Measurements from ENCODE around the gene PLXNA4. TPM values are rescaled to one million over a fixed set of nuclear protein-coding genes. Genes with fewer than 3 reads are reported as not detected.

The PLXNA4 gene
- total RNA-seq, 1 experiment from 2014 or later = not detected

DNA sequence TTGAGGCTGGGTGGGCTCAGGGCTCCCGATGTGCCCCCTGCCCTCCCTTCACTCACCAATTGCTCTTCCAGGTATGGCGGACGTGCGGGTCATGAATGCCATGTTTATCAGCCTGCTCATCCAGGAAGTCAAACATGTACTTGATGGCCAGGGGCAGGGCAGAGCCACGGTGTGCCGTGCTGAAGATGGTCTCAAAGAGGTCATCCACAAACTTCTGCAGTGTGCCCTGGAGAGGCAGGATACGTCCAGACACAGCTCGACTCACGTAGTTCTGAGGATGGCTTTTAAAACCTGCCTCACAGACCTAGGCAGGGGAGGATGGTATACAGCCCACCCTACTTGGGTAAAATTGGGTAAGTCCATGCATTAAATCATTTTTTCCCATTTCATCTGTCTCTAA is 431.2 kb downstream of the PLXNA4 start:
- DNase-seq (ENCODE audit: low read depth, low spot score) = no peak
- H4K20me1 ChIP-seq (ENCODE audit: insufficient read depth) = no peaks in the 10 kb centered on the region
- ChIA-PET POLR2A (no interaction called here), RAD21 (ENCODE audit: low non-redundant PET in 1 of 2, low total read pairs in 2 of 2, uncharacterized antibody in 2 of 2, unreplicated experiment in 2 of 2) (no interaction called here), CTCF (no interaction called here)
- no peak overlapping the region for H3K9ac ChIP-seq (ENCODE audit: low read length)
- H3K27me3 ChIP-seq (ENCODE audit: insufficient read depth, low read length) = peaks cover 82% of the 10 kb centered on the region
- H3K9me2 ChIP-seq (ENCODE audit: insufficient read depth) = no peaks in the 10 kb centered on the region
- H3K4me1 ChIP-seq (ENCODE audit: control insufficient read depth in 1 of 2, insufficient read depth in 2 of 2, low read length in 2 of 2) = no peaks in the 10 kb centered on the region
- TF ChIP-seq ZBTB33 (IDR thresholded peaks at IDR 0.05; ENCODE audit: extremely low read depth, insufficient replicate concordance, low read length) = no peak
- TF ChIP-seq CBX3 (IDR thresholded peaks at IDR 0.05; ENCODE audit: low read depth) = no peak
- TF ChIP-seq SP1 (IDR thresholded peaks at IDR 0.05; ENCODE audit: low read depth) = no peak
- TF ChIP-seq ZNF274 (IDR thresholded peaks at IDR 0.05; ENCODE audit: low read depth, low read length) = no peak
- TF ChIP-seq YY1 (IDR thresholded peaks at IDR 0.05; ENCODE audit: extremely low read depth, insufficient replicate concordance, low read depth, low read length) = no peak
- TF ChIP-seq EZH2 (IDR thresholded peaks at IDR 0.05) = no peak
- TF ChIP-seq SRF (IDR thresholded peaks at IDR 0.05; ENCODE audit: low read depth) = no peak
- no peak for TF ChIP-seq TCF7L2 (IDR thresholded peaks at IDR 0.05; ENCODE audit: borderline replicate concordance, extremely low read depth, insufficient read depth, insufficient read length)
- no peak for TF ChIP-seq JUND (IDR thresholded peaks at IDR 0.05)
- TF ChIP-seq ELF1 (IDR thresholded peaks at IDR 0.05; ENCODE audit: borderline replicate concordance, low read depth) = no peak
- no peak for TF ChIP-seq POLR2AphosphoS5 (IDR thresholded peaks at IDR 0.05; ENCODE audit: low read depth, low read length)
- no peak for TF ChIP-seq FOSL1 (IDR thresholded peaks at IDR 0.05; ENCODE audit: low read depth)
- TF ChIP-seq, protein P1, sequence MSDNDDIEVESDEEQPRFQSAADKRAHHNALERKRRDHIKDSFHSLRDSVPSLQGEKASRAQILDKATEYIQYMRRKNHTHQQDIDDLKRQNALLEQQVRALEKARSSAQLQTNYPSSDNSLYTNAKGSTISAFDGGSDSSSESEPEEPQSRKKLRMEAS (IDR thresholded peaks at IDR 0.05) = no peak
- no peak for TF ChIP-seq POLR2A (IDR thresholded peaks at IDR 0.05; ENCODE audit: borderline replicate concordance, extremely low read depth, insufficient read depth, insufficient read length)
- no peak for TF ChIP-seq EZH2phosphoT487 (IDR thresholded peaks at IDR 0.05; ENCODE audit: borderline replicate concordance)
- no peaks in the 10 kb centered on the region for H3K36me3 ChIP-seq (ENCODE audit: control insufficient read depth in 1 of 2, insufficient read depth in 2 of 2, low read length in 2 of 2)
- no peak overlapping the region for H3K4me2 ChIP-seq (ENCODE audit: low read length)
- H3K9me3 ChIP-seq (ENCODE audit: control insufficient read depth in 1 of 2, insufficient read depth in 1 of 2, low read depth in 1 of 2, low read length in 2 of 2) = no peaks in the 10 kb centered on the region
- H3K79me2 ChIP-seq (ENCODE audit: insufficient read depth, low read length) = no peaks in the 10 kb centered on the region
- intact Hi-C loops (cut with micrococcal nuclease) = no loop called here
- no peak for ATAC-seq
- H3K27ac ChIP-seq (ENCODE audit: low read depth, low read length) = no peak overlapping the region
- BruUV-seq (replicated peaks) = no TSS peak
- H2AFZ ChIP-seq (ENCODE audit: low read depth, low read length, poor library complexity, severe bottlenecking) = no peak overlapping the region
- no peak overlapping the region for H3K4me3 ChIP-seq (replicated peaks in 1 of 2; ENCODE audit: low read depth in 1 of 2, low read length in 2 of 2)
